MM.1S (cell line): Measurements from ENCODE around the gene TBC1D23.
"Not testable (repeated sequence)": the region's sequence is repeated elsewhere in the genome, so short reads cannot be mapped to it uniquely, and the experiment has no call there.

ENCODE experiments used
- DNase-seq: peaks from one replicate; pipeline ENCODE4 v3.0.0-alpha.2; 2015
- H2AFZ ChIP-seq: fragments of 300-600 bp; sonication (generic); 2 replicates; pipeline ENCODE4 v1.6.0; 2016; ENCODE audit warnings: antibody characterized with exemption, low read length
- H3F3A ChIP-seq: fragments of 300-600 bp; sonication (generic); 2 replicates; pipeline ENCODE4 v1.6.1; 2016; ENCODE audit warnings: mild to moderate bottlenecking, antibody characterized with exemption, low read length, moderate library complexity, mixed read lengths; ENCODE audit not compliant: insufficient read depth
- H3K27ac ChIP-seq: fragments of 300-600 bp; sonication (generic); 2 replicates; pipeline ENCODE4 v1.5.1; 2016; ENCODE audit warnings: mild to moderate bottlenecking, low read length
- H3K27me3 ChIP-seq: fragments of 300-600 bp; sonication (generic); replicated peaks from 2 replicates; pipeline ENCODE4 v1.6.0; 2016; ENCODE audit warnings: low read length; ENCODE audit not compliant: insufficient read depth
- H3K36me3 ChIP-seq: fragments of 300-600 bp; sonication (generic); replicated peaks from 2 replicates; pipeline ENCODE4 v1.6.1; 2016; ENCODE audit warnings: mild to moderate bottlenecking, low read length, mixed read lengths; ENCODE audit not compliant: insufficient read depth
- H3K4me1 ChIP-seq: fragments of 300-600 bp; sonication (generic); 2 replicates; pipeline ENCODE4 v1.6.1; 2016; ENCODE audit warnings: low read length, mixed read lengths
- H3K4me2 ChIP-seq: fragments of 300-600 bp; sonication (generic); 2 replicates; pipeline ENCODE4 v1.6.0; 2016; ENCODE audit warnings: low read depth, low read length
- H3K4me3 ChIP-seq: fragments of 300-600 bp; sonication (generic); 2 replicates; pipeline ENCODE4 v1.5.1; 2016; ENCODE audit warnings: low read length, mixed read lengths
- H3K79me2 ChIP-seq: fragments of 300-600 bp; sonication (generic); 2 replicates; pipeline ENCODE4 v1.6.1; 2016; ENCODE audit warnings: mixed run types, low read length, mixed read lengths
- H3K9ac ChIP-seq: fragments of 300-600 bp; sonication (generic); 2 replicates; pipeline ENCODE4 v1.6.1; 2016; ENCODE audit warnings: low read length, mixed read lengths
- H3K9me2 ChIP-seq: fragments of 300-600 bp; sonication (generic); replicated peaks from 2 replicates; pipeline ENCODE4 v1.6.1; 2016; ENCODE audit warnings: mild to moderate bottlenecking, low read length, mixed read lengths; ENCODE audit not compliant: insufficient read depth
- H3K9me3 ChIP-seq: fragments of 300-600 bp; sonication (generic); replicated peaks from 2 replicates; pipeline ENCODE4 v1.6.1; 2016; ENCODE audit warnings: mild to moderate bottlenecking, low read length, mixed read lengths; ENCODE audit not compliant: insufficient read depth
- H4K20me1 ChIP-seq: fragments of 300-600 bp; sonication (generic); 2 replicates; pipeline ENCODE4 v1.6.1; 2016; ENCODE audit warnings: mild to moderate bottlenecking, low read length, moderate library complexity, mixed read lengths; ENCODE audit not compliant: insufficient read depth
- CTCF ChIP-seq: fragments of 300-600 bp; sonication (generic); IDR thresholded peaks from 2 replicates; pipeline ENCODE4 v1.5.1; 2016; ENCODE audit warnings: antibody characterized with exemption, low read length, mixed read lengths
- EZH2 ChIP-seq: fragments of 300-600 bp; sonication (generic); optimal IDR thresholded peaks from 2 replicates; pipeline ENCODE3; 2017; ENCODE audit warnings: low read depth, mild to moderate bottlenecking, antibody characterized with exemption, low read length, mixed read lengths
- EZH2phosphoT487 ChIP-seq: fragments of 300-600 bp; sonication (generic); IDR thresholded peaks from 2 replicates; pipeline ENCODE4 v1.6.1; 2018; ENCODE audit warnings: antibody characterized with exemption, low read length

TBC1D23 gene

GRCh38 chr3:100340527-100340926, 79.7 kb downstream of the TBC1D23 start:
- no peaks in the 10 kb centered on the region for H3K27me3 ChIP-seq

GRCh38 chr3:100348727-100349126, 87.9 kb downstream of the TBC1D23 start:
- no peak overlapping the region for H2AFZ ChIP-seq
- H3K36me3 ChIP-seq, result no peaks in the 10 kb centered on the region; the same call in 1 of the 2 replicates
- TF ChIP-seq EZH2phosphoT487 (no peak), EZH2 (no peak), CTCF (no peak)
- no peak overlapping the region for H3K4me2 ChIP-seq
- no peaks in the 10 kb centered on the region for H4K20me1 ChIP-seq
- H3K79me2 ChIP-seq, result no peaks in the 10 kb centered on the region
- DNase-seq, result no peak
- no peaks in the 10 kb centered on the region for H3K27me3 ChIP-seq
- H3K9ac ChIP-seq, result no peak overlapping the region
- no peak overlapping the region for H3K27ac ChIP-seq
- H3K4me1 ChIP-seq, result no peaks in the 10 kb centered on the region
- H3K4me3 ChIP-seq, result no peak overlapping the region
- H3F3A ChIP-seq, result no peaks in the 10 kb centered on the region
- H3K9me2 ChIP-seq, result no peaks in the 10 kb centered on the region
- H3K9me3 ChIP-seq, result no peaks in the 10 kb centered on the region

More at GRCh38 chr3:100340527-100340926, 79.7 kb downstream of the TBC1D23 start:
- H3K9me2 ChIP-seq, result no peaks in the 10 kb centered on the region
- no peak overlapping the region for H3K4me3 ChIP-seq
- no peak overlapping the region for H3K27ac ChIP-seq
- H3K4me2 ChIP-seq, result no peak overlapping the region
- no peak overlapping the region for H2AFZ ChIP-seq
- H3K9ac ChIP-seq, result no peak overlapping the region
- 0 out of 2 replicates have a peak, but pooled peaks cover 3% of the 10 kb centered on the region for H3K79me2 ChIP-seq
- no peaks in the 10 kb centered on the region for H3F3A ChIP-seq
- no peak for DNase-seq
- H3K9me3 ChIP-seq, result no peaks in the 10 kb centered on the region
- no peaks in the 10 kb centered on the region; the same call in 1 of the 2 replicates for H3K36me3 ChIP-seq
- H3K4me1 ChIP-seq, result 0 out of 2 replicates have a peak, but pooled peaks cover 1% of the 10 kb centered on the region
- H4K20me1 ChIP-seq, result no peaks in the 10 kb centered on the region
- TF ChIP-seq EZH2 (no peak), EZH2phosphoT487 (no peak), CTCF (no peak)

GRCh38 chr3:100351770-100352169, 91.0 kb downstream of the TBC1D23 start:
- not testable (repeated sequence) for H3K27me3 ChIP-seq, H3F3A ChIP-seq, H3K36me3 ChIP-seq, H4K20me1 ChIP-seq, H3K9ac ChIP-seq, DNase-seq, H2AFZ ChIP-seq, H3K4me3 ChIP-seq, H3K4me2 ChIP-seq, H3K27ac ChIP-seq, H3K9me3 ChIP-seq, H3K9me2 ChIP-seq, H3K79me2 ChIP-seq, H3K4me1 ChIP-seq

GRCh38 chr3:100352296-100353231, 91.8 kb downstream of the TBC1D23 start:
- H3K9me2 ChIP-seq, result no peaks in the 10 kb centered on the region
- TF ChIP-seq EZH2phosphoT487 (no peak), EZH2 (no peak), CTCF (no peak)
- no peak overlapping the region for H3K9ac ChIP-seq
- no peak overlapping the region for H3K4me2 ChIP-seq
- no peaks in the 10 kb centered on the region; the same call in 1 of the 2 replicates for H3K36me3 ChIP-seq
- H3K4me1 ChIP-seq, result no peaks in the 10 kb centered on the region
- no peaks in the 10 kb centered on the region for H3K27me3 ChIP-seq
- no peaks in the 10 kb centered on the region for H4K20me1 ChIP-seq
- no peak for DNase-seq
- H3K27ac ChIP-seq, result no peak overlapping the region
- H2AFZ ChIP-seq, result no peak overlapping the region
- no peaks in the 10 kb centered on the region for H3F3A ChIP-seq
- no peaks in the 10 kb centered on the region for H3K9me3 ChIP-seq
- H3K4me3 ChIP-seq, result no peak overlapping the region
- no peaks in the 10 kb centered on the region for H3K79me2 ChIP-seq
